Fibroblast of skin of left biceps (primary cell): ENCODE data around the gene SOST.

ENCODE experiments used
- DNase-seq, 2 experiments: peaks; one replicate each; pipeline ENCODE4 v3.0.0-alpha.2; 2013; ENCODE audit warnings: low read depth in 2 of 2

The SOST gene

GRCh38 chr17:43774304-43775250 lies 16.0 kb upstream of the SOST start:
- DNase-seq = no peak

GRCh38 chr17:43772877-43773648 lies 14.5 kb upstream of the SOST start:
- DNase-seq = no peak

DNA sequence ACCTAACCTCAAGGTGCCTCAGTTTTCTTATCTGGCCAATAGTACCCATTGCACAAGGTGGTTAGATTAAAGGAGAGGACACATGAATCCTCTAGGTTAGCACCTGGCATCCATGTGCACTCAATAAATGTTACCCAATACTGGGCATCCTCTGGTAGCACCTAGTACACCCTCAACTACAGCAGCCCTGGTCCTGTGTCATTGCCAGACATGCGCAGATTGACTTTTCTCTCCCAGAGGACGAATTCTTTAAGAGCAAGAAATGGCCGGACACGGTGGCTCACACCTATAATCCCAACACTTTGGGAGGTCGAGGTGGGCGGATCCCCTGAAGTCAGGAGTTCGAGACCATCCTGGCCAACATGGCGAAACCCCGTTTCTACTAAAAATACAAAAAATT lies 12.9 kb upstream of the SOST start:
- DNase-seq = no peak

GRCh38 chr17:43770957-43771356 lies 12.4 kb upstream of the SOST start:
- DNase-seq = no peak

DNA sequence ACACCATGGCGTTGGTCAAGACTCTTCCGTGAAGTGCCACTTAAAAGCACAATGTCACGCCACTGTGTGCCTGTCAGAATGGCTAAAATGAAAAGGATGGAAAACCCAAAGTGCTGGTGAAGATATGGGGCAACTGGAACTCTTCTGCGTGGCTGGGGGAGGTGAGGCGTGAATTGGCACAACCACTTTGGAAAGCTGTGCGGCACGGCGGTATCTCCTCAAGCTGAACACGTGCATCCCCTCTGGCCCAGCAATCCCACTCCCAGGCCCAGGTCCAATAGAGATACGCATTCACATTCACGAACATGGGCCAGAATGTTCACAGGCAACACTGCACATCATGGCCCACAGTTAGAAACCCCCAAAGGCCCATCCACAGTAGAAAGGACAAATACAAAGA lies 11.3 kb upstream of the SOST start:
- DNase-seq = no peak

- DNase-seq = no peak
Measured at GRCh38 chr17:43769426-43769825, 10.8 kb upstream of the SOST start.

GRCh38 chr17:43768943-43769342 lies 10.4 kb upstream of the SOST start:
- DNase-seq = no peak

- DNase-seq = no peak
Measured at GRCh38 chr17:43768382-43768781, 9.8 kb upstream of the SOST start.

- DNase-seq = no peak
Measured at GRCh38 chr17:43767713-43768059, 9.1 kb upstream of the SOST start.

DNA sequence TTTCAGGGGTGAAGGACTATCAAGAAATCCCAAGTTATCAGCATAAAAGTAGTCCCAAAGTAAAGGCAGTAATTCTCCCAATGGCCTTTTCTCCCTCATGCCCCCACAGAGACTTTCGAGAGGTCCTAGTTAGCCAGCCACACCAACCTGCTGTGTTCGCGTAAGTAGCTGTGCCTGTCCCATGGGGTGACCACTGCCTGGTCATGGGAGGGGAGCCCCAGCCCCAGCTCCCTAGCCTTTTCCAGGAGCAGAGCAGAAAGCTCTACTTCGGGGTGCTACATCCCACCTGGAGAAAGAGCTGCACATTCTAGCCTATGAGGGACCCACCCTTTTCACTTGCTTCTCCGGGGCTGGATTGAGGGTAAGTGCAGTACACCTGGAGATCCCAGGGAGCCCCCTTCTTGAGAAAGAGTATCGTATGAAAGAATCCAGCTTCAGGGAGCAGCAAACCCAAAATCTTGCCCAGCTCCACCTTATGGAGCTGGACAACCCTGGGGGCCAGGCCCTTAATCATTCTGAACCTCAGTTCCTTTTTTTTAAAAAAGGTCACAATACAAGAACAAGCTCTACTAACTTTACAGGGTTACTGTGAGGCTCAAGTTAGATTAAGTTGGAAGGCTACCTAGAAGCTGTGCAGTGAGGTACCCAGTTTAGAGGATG lies 8.6 kb upstream of the SOST start:
- no peak for DNase-seq

DNA sequence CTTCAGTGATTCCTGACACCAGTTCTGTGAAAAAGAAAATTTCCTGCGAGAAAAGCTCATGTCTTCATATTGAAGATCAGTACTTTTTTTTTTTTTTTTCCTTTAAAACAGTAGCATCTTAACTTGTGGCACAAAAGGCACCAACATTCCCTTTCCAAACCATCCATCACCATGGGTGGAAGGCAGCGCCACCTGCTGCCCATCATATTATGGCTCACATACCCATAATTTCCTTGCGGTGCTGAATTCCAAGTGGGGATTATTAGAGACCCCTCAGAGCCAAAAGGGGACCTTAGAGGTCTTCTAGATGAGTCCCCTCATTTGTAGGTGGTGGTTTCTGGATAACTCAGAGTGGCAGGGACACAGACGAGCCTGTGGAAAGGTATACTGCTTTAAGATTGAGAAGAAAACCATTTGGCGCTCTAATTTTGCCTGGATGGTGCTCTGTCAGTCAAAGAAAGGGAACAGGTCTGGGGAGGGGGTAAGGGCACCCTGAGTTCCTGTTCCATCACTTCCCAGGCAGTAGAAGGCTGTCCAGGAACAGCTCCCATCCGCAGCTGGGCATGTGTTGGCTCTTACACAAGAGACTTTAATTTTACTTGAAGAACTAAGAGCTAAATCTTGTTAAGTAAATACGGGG lies 7.9 kb upstream of the SOST start:
- no peak for DNase-seq

GRCh38 chr17:43760254-43760852 lies 1.8 kb upstream of the SOST start:
- DNase-seq = peak; percentile 62 to 70

DNA sequence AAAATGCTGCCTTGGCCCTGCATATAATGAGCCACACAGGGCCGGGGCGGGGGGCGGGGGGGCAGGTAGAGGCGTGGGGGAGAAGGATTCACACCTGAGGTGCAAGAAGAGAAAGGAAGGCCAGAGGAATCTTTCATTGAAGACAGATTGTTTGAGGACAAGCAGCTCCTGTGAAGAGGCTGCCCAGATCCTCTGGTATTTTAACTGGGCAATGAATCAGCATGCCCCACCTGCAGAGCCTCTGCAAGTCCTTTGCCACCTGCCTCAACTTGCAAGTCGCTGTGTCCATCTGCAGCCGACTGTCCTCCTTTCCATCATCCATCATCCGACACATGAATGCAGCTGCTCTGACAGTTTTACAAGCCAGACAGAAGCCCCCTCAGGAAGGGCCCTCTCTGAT lies 1.2 kb upstream of the SOST start:
- no peak for DNase-seq

DNA sequence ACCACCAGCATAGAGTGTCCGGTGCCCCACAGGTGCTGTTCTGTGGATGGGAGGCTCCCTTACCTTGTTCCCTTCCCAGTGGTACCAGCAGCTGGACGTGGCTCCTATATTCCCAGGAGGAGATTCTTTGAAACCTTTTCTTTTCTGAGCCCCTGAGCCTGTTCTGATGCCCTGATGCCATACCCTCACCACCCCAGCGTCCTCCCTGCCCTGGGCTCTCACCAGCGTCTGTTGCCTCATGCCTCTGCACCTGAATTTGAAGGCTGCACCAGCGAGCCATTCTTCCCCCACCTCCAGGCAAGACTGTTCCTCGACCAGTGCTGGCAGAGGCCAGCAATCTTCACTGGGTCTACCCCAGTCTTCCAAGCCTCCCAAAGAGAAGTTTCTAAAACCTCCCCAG lies 505 bp downstream of the SOST start:
- no peak for DNase-seq

GRCh38 chr17:43757171-43757660 lies 1.4 kb downstream of the SOST start:
- DNase-seq = no peak

DNA sequence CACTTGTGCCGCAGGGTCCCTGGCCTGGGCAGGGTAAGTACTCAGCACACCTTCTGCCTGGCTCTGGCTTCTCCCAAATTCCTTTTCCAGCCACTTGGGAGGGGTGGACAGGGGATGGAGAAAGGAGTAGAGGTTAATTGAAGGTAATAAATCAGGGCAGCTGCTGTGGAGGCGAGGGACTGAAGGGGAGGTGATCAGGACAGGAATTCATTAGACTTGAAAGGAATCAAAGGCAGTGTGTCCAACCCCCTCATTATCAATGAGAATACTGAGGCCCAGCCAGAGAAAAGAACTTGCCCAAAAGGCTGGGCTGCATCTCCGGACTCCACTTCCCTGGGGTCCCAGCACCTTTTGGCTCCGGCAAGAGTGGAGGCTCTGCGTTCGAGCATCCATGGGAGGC lies 2.4 kb downstream of the SOST start:
- no peak for DNase-seq

GRCh38 chr17:43755389-43755875 lies 3.2 kb downstream of the SOST start:
- DNase-seq = no peak

- DNase-seq = no peak
Measured at GRCh38 chr17:43754947-43755346, 3.6 kb downstream of the SOST start.

- DNase-seq = no peak
Measured at GRCh38 chr17:43753493-43754129, 5.0 kb downstream of the SOST start.

DNA sequence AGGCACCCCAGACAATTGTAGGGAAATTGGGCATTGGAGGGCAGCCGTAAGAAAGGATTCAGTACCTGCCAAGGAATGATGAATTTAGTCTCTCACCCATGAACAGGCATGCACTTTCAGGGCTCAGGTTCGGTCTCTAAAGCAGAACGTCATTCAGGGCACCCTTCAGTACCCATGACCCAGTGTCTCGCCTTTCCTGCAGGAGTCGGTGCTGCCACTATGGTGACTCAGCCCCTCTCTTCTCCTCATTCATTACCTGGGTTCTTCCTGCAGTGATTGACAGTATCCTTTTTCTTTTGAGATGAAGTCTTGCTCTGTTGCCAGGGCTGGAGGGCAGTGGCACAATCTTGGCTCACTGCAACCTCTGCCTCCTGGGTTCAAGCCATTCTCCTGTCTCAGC lies 8.4 kb downstream of the SOST start:
- DNase-seq = no peak

DNA sequence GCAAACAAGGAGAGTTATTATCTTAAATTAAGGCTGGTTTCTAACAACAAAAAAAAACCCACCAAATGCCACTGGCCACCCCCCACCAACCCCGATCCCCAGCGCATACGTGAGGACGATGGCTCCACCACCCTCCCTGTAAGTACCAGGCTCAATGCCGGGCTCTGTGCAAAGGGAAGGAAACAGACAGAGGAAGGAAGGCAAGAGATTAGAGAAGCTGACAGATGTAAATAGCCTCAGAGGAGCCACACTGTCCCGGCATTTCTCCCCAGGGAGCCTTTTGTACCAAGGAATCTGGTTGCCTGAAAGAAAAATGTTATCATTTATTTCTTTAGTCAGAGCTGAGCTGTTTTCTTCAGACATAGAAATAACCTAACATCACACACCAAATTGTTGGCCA lies 13.1 kb downstream of the SOST start:
- DNase-seq = no peak
